Fibroblast of lung (primary cell): ENCODE measurements around the gene UQCR11. TPM values are rescaled to one million over a fixed set of nuclear protein-coding genes. Genes with fewer than 3 reads are reported as not detected.

Source experiments
- DNase-seq, 2 donors: peaks; one replicate each; pipeline versions ENCODE4 v3.0.0 to v3.0.0-alpha.2; 2010; ENCODE audit warnings: low read depth in 2 of 2
- H2AFZ ChIP-seq: 2 replicates; pipeline ENCODE4 v1.5.1; 2012; ENCODE audit warnings: low read length, control low read depth, inconsistent platforms
- H3K27ac ChIP-seq: 2 replicates; pipeline ENCODE4 v1.5.1; 2011; ENCODE audit warnings: low read length, control low read depth; ENCODE audit not compliant: insufficient read depth
- H3K27me3 ChIP-seq: 2 replicates; pipeline ENCODE4 v1.5.1; 2011; ENCODE audit warnings: mild to moderate bottlenecking, low read length; ENCODE audit not compliant: control insufficient read depth, insufficient read depth
- H3K36me3 ChIP-seq: 2 replicates; pipeline ENCODE4 v1.5.1; 2011; ENCODE audit warnings: low read length; ENCODE audit not compliant: control insufficient read depth, insufficient read depth
- H3K4me1 ChIP-seq: 2 replicates; pipeline ENCODE4 v1.5.1; 2011; ENCODE audit warnings: low read length; ENCODE audit not compliant: control insufficient read depth, insufficient read depth; ENCODE audit errors: extremely low read depth
- H3K4me2 ChIP-seq: 2 replicates; pipeline ENCODE4 v1.5.1; 2011; ENCODE audit warnings: low read length, control low read depth; ENCODE audit not compliant: insufficient read depth; ENCODE audit errors: extremely low read depth
- H3K4me3 ChIP-seq, 4 experiments: fragments of 200-600 bp in 1 of 4; sonication (generic) in 1 of 4; replicated peaks in 1 of 4; 2 replicates each; pipeline ENCODE4 v1.5.1; 2011 to 2016; ENCODE audit warnings: low read length in 4 of 4, low read depth in 3 of 4, mild to moderate bottlenecking in 3 of 4, control low read depth in 2 of 4, inconsistent platforms in 1 of 4, mixed read lengths in 1 of 4; ENCODE audit not compliant: insufficient read depth in 1 of 4; ENCODE audit errors: control extremely low read depth in 1 of 4
- H3K79me2 ChIP-seq: 2 replicates; pipeline ENCODE4 v1.5.1; 2012; ENCODE audit warnings: mild to moderate bottlenecking, low read length, inconsistent platforms; ENCODE audit not compliant: control insufficient read depth, insufficient read depth
- H3K9ac ChIP-seq: 2 replicates; pipeline ENCODE4 v1.5.1; 2011; ENCODE audit warnings: mild to moderate bottlenecking, low read length, control low read depth; ENCODE audit not compliant: insufficient read depth
- H3K9me3 ChIP-seq: 2 replicates; pipeline ENCODE4 v1.5.1; 2012; ENCODE audit warnings: low read depth, low read length; ENCODE audit not compliant: control insufficient read depth, insufficient read depth
- H4K20me1 ChIP-seq: 2 replicates; pipeline ENCODE4 v1.5.1; 2011; ENCODE audit warnings: low read length; ENCODE audit not compliant: control insufficient read depth, insufficient read depth; ENCODE audit errors: extremely low read depth
- EZH2 ChIP-seq: IDR thresholded peaks from 2 replicates; pipeline ENCODE4 v1.5.1; 2012; ENCODE audit warnings: low read length, control low read depth, mild to moderate bottlenecking; ENCODE audit errors: missing control alignments
- polyA plus RNA-seq, 2 donors: library from polyadenylated mRNA; depleted of rRNA in 1 of 2; stranded (reverse) in 1 of 2; unstranded in 1 of 2; fragments of >200 nt; gene quantifications; 2 replicates each; pipeline ENCODE4 v1.2.1, GENCODE V29; 2011 to 2012; ENCODE audit warnings: missing spikeins in 1 of 2
- total RNA-seq: library from RNA; depleted of rRNA; stranded (reverse); fragments of >200 nt; gene quantifications from 2 replicates; pipeline ENCODE4 v1.2.1, GENCODE V29; 2014
- TF ChIP-seq, protein P1 (sequence below), 2 donors: IDR thresholded peaks in 1 of 2; conservative IDR thresholded peaks in 1 of 2; 1 replicate in 1 of 2; 2 replicates in 1 of 2; pipeline ENCODE4 v1.5.1; 2011 to 2012; ENCODE audit warnings: low read length in 2 of 2, control low read depth in 1 of 2, inconsistent platforms in 1 of 2, low read depth in 1 of 2, mild to moderate bottlenecking in 1 of 2

Gene UQCR11
- total and polyA plus RNA-seq, 2 donors (not counting 1 experiment from before 2014, with no cell fraction given) = 89.2 to 101 TPM

DNA sequence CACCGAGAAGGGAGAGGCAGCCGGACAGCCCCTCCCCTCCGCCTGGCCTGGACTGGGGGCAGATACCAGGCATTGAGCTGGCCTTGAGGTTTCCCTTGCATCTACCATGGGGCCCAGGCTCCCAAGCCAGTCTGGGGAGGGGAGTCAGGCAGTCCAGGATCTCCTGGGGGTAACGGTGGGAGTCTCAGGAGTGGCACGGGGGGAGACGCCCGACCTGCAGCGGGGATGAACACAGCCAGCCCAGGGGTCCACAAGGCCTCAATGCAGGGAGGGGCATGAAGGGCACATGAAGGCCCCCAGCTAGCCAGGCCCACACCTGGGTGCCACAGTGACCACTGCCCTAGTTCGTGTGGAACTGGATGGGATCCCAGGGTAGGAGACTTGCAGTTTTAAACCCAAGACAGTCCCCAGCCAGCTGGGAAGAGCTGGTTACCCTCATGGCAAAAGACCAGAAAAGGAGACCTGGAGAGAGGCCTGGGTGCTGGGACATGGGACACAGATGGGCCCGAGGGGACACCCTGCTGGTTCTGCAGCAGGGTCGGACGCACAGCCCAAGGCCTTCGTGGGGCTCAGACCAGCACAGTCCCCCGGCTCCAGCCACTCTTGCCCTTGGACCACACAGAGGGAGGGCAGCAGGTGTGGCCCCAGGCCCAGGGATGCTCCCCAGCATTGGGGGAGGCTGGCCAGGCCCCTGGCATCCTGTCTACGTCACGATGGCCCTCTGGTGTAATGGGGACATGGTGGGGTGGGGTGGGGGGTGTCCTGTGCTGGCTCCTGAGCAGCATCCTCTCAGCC, 4.6 kb upstream of the UQCR11 start:
- H2AFZ ChIP-seq = no peak overlapping the region
- no peaks in the 10 kb centered on the region for H3K4me1 ChIP-seq
- peaks cover 3% of the 10 kb centered on the region for H3K79me2 ChIP-seq
- no peaks in the 10 kb centered on the region for H3K9me3 ChIP-seq
- no peak overlapping the region for H3K4me3 ChIP-seq
- H3K27ac ChIP-seq = no peak overlapping the region
- H3K9ac ChIP-seq = no peak overlapping the region
- peaks cover 33% of the 10 kb centered on the region for H3K36me3 ChIP-seq
- no peak overlapping the region for H3K4me2 ChIP-seq
- TF ChIP-seq, protein P1, sequence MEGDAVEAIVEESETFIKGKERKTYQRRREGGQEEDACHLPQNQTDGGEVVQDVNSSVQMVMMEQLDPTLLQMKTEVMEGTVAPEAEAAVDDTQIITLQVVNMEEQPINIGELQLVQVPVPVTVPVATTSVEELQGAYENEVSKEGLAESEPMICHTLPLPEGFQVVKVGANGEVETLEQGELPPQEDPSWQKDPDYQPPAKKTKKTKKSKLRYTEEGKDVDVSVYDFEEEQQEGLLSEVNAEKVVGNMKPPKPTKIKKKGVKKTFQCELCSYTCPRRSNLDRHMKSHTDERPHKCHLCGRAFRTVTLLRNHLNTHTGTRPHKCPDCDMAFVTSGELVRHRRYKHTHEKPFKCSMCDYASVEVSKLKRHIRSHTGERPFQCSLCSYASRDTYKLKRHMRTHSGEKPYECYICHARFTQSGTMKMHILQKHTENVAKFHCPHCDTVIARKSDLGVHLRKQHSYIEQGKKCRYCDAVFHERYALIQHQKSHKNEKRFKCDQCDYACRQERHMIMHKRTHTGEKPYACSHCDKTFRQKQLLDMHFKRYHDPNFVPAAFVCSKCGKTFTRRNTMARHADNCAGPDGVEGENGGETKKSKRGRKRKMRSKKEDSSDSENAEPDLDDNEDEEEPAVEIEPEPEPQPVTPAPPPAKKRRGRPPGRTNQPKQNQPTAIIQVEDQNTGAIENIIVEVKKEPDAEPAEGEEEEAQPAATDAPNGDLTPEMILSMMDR (conservative IDR thresholded peaks at IDR 0.05 in 1 of 2, IDR thresholded peaks at IDR 0.05 in 1 of 2; ENCODE audit: low read depth in 1 of 2, low read length in 2 of 2) = no peak
- TF ChIP-seq EZH2 = no peak
- H4K20me1 ChIP-seq = no peaks in the 10 kb centered on the region
- no peaks in the 10 kb centered on the region for H3K27me3 ChIP-seq
- no peak for DNase-seq

DNA sequence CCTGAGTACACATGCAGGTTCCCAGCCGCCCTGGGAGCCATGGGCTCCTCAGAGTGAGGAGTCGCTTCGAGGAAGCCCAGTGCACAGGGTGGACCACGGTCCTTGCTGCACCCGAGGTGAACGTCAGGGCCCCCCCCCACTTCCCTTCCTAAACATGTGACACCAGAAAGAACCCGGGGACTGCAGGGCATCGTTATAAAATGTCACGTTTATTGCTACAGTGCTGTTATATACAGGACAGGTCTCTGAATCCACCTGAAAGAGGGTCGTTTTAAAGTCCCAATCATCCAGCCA, 3.8 kb upstream of the UQCR11 start:
- H4K20me1 ChIP-seq = no peaks in the 10 kb centered on the region
- peaks cover 11% of the 10 kb centered on the region for H3K79me2 ChIP-seq
- no peak for DNase-seq
- H3K36me3 ChIP-seq = peaks cover 26% of the 10 kb centered on the region
- no peak overlapping the region for H3K27ac ChIP-seq
- no peak overlapping the region for H3K4me2 ChIP-seq
- H2AFZ ChIP-seq = no peak overlapping the region
- H3K4me1 ChIP-seq = no peaks in the 10 kb centered on the region
- no peaks in the 10 kb centered on the region for H3K9me3 ChIP-seq
- no peak overlapping the region for H3K9ac ChIP-seq
- H3K27me3 ChIP-seq = no peaks in the 10 kb centered on the region
- no peak for TF ChIP-seq EZH2
- TF ChIP-seq, protein P1 (conservative IDR thresholded peaks at IDR 0.05 in 1 of 2, IDR thresholded peaks at IDR 0.05 in 1 of 2; ENCODE audit: low read depth in 1 of 2, low read length in 2 of 2) = no peak
- H3K4me3 ChIP-seq = no peak overlapping the region

DNA sequence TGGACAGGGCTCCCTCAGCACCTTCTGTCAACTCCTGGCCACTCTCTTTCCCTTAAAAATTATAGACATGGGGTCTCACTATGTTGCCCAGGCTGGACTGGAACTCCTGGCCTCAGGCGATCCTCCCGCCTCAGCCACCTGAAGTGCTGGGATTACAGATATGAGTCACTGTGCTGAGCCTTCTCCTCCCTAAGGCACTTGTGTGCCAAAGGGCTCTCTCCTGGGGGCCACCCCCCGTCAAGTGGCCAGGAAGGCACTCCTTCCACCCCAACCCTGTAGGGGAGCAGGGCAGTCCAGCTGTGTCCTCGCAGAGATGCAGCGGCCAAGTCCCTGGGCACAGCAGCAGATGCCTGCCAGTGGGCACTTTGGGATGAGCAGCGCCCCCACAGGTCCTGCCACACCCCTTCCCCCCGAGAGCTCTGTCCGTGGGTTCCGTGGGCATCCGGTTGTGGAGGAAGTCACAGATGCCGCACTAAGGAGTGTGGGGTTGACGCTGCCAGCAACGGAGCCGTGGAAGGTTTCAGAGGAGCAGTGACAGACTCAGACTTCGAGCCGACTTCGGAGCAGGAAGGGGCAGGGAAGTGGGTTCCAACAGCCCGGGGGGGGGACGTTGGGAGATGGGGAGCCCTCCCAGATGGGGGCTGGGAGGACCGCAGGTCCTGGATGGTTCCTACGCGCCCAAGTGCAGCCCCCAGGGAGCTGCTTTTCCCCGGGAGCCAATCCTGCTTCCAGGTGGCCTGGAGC, 3.3 kb upstream of the UQCR11 start:
- Histone ChIP-seq H3K9ac (no peak overlapping the region), H3K4me3 (no peak overlapping the region), H3K4me2 (no peak overlapping the region), H3K27ac (no peak overlapping the region), H3K4me1 (no peaks in the 10 kb centered on the region), H4K20me1 (no peaks in the 10 kb centered on the region), H2AFZ (no peak overlapping the region), H3K9me3 (no peaks in the 10 kb centered on the region), H3K36me3 (peaks cover 24% of the 10 kb centered on the region), H3K27me3 (no peaks in the 10 kb centered on the region), H3K79me2 (peaks cover 17% of the 10 kb centered on the region)
- no peak for DNase-seq
- TF ChIP-seq, protein P1 (conservative IDR thresholded peaks at IDR 0.05 in 1 of 2, IDR thresholded peaks at IDR 0.05 in 1 of 2; ENCODE audit: low read depth in 1 of 2, low read length in 2 of 2) = no peak
